ENCODE data around the gene CENPP. TPM values are rescaled to one million over a fixed set of nuclear protein-coding genes. Genes with fewer than 3 reads are reported as not detected.

The CENPP gene
- total RNA-seq, 1 donor from 2014 or later: 19.4 TPM

DNA sequence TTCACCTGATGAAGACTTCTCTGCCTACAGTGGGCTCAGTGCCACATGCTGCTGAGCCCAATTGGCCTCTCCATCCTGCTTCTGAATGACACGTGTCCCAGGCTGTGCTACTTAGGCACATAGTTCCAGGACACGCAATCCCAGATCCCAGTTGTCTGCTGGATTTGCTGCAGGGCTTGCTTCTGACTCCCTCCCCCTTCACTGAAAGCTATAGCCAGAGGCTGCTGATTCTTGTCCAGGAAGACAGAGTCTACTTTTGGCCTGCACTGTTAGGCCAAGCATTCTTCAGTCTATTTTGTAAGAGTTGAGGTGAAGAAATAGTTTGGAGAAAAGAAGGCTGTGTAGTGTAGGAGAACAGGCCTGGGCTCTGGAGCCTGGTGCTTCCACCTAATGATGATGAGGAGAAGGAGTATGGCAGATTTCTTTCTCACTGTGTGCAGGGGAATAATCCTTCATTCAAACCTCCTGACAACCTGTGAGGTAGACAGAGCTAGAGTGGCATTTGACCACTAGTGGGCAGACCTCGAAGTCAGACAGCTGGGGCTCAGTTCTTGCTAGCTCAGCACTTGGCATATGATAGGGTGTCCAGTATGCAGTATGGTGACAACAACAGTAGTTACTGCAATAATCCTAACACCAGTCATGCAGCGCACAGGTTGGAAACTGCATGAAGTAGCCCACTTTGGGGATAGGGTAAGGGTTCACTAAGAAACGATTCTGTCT, 176.1 kb downstream of the CENPP start:
- intact Hi-C loops (cut with micrococcal nuclease): no loop called here

DNA sequence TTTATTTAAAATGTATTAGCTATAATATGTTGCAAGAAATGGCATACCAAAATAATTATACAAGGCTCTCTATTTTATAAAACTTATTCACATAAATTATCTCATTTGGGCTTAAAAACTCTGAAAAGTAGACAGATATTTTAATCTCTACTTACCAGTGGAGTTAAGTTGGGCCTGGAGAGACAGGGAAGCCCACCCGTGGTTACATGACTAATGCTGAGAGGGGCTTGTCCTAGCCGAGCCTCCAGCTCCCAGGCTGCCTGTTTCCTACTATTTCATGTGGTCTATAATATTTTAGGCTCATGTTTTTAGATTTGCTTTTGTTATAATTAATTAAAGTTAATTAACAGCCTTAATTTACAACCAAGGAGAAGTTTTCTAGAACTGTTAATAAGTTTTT, 177.4 kb downstream of the CENPP start:
- intact Hi-C loops (cut with micrococcal nuclease): no loop called here

DNA sequence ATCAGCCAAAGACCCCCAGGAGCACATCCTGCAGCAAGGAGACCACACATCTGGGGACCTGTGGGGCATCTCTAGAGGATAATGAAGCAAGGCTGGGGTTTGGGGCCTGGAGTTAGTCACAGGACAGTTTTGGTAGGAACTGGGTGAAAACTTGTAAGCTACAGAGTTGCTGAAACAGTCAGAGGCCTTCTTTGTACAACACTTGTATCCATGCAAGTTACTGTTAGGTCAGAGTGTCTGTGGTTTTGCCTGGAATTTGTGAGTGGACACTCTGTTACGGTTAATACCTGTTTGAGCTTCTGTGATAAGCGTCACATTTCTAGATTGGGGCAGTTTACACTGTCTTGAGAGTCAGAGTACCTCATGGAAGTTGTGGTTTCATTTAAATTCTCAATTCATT, 179.1 kb downstream of the CENPP start:
- intact Hi-C loops (cut with micrococcal nuclease): no loop called here

DNA sequence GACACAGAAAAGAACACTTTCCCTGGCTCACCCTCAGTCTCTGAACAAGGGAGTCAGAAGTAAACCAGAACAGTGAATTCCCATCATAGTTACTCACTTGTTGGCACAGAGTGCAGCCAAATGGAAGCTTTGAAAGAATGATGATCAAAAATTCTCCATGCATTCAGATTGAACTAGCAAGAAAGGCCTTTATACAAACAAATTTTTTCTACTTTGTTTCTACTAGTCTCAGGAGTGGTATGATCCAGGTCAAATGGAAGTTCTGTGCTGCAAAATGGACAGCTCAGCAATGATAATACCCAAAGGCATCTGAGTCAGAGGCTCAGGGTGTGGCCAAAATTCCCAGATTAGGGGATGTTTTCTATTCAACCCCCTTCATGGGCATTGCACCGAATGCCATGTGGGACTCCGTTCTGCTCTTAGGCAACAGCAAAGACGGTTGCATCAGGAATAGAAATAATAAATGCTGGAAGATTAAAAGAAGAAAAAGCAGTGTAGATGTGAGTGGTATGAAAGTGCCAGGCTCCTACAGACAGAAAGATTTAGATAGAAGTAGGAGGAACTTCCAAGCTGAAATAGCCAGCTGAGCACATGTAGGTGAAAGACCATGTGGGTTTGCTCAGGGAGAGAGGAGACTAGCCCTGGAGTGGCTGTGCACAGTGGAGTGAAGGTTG, 180.6 kb downstream of the CENPP start:
- intact Hi-C loops (cut with micrococcal nuclease): no loop called here

DNA sequence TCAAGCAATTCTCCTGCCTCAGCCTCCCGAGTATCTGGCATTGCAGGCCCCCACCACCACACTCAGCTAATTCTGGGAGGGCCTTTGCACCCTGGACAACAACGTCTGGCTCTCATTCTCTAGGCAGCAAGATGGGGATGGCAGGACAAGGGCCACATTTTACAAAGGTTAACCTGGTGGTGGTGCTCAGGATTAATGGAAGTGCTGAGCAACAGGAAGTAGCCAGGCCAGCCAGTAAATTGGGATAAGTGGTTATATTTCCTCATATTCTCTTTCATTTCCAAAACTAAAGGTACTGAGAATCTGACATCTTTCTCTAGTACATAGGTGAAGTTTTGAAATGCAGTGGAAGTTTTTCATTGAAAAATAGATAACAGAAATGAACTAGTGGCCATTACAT, 181.3 kb downstream of the CENPP start:
- intact Hi-C loops (cut with micrococcal nuclease): no loop called here

DNA sequence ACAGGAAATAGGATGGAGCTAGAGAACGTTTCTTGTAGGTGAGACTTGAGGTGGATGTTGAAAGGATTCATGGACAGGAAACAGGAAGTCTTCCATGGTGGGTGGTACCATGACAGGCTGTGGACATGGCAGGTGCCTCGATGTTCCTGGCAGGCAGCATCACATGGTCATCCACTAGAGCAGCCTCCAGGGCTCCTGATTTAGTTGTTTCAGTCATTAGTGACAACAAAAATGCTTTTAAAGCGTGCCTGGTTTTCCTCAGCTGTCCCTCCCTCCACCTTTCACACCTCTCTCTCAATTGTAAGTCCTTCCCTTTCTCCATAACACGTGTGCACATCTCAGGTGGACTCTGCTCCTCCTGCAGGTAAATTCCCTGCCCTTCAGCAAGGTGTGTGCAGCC, 181.7 kb downstream of the CENPP start:
- intact Hi-C loops (cut with micrococcal nuclease): no loop called here

DNA sequence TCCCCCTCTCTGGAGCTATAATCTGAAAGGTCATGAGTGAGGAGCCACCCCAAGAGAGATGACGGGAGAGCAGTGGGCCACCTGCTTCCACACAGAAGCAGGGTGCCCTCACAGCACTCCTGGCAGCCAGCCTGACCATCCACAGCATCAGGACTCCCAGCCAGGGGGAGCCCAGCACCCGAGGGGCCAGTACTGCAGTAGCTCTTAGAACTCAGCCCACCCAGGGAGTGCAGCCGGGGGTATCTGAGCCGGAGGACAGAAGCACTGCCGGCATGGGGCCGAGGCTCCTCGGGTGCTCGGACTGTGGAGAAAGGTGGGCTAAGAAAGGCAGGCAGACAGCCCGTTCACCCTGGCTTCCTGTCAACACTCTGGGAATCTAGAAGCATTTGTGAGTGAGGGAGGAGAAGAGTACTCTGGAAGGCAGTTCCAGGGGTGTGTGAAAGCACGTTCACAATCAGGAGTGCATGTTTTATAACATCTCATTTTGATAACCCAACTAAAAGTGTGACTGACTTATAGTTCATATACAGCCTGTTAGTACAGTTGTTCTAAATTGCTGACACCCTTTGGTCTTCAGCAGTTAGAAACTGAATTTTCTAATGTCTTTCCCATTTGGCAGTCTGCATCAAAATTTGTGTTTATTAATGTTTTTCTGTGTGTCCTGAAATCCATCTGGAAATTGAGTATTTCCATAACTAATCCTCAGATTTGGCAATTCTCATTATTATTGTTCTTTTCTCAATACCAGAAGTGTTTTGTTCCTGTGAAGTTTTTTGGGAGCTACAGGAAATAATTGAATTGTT, 182.5 kb downstream of the CENPP start:
- intact Hi-C loops (cut with micrococcal nuclease): no loop called here

DNA sequence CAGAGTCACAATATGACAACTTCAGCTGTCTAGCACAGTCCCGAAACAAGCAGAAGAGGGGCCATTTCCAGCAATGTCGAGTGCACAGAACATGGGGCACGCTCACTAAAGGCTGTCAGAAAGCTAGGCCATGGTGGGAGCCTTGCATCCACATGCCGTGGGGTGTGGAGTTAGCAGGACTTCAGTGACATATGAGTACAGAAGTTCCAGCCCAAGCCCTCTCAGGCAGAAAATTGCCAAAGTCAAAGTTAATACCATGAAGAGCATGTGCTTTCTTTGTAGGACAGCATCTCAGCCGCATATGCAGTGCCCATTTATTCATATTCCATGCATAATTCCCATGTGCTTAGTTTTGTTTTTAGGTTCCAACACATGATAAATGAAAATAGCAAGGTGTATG, 183.3 kb downstream of the CENPP start:
- intact Hi-C loops (cut with micrococcal nuclease): no loop called here

DNA sequence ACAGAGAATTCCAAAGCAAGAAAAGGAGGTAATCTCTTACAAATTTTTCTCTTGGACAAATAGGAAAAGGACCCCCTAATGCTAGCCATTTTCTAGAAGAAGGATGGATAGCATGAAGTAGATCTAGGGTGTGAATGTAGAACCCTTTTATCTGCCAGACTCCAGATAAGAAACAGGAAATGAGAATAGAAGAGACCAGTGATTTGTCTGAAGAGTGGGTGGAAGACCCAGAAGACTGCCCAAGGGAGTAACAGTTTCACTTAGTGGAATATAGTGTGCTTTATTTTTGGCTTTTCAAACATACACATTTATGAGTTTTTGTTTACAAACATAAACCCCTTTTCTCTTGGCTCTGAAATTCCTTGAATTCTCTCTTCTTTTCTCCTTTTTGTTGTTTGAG, 185.0 kb downstream of the CENPP start:
- intact Hi-C loops (cut with micrococcal nuclease): no loop called here

DNA sequence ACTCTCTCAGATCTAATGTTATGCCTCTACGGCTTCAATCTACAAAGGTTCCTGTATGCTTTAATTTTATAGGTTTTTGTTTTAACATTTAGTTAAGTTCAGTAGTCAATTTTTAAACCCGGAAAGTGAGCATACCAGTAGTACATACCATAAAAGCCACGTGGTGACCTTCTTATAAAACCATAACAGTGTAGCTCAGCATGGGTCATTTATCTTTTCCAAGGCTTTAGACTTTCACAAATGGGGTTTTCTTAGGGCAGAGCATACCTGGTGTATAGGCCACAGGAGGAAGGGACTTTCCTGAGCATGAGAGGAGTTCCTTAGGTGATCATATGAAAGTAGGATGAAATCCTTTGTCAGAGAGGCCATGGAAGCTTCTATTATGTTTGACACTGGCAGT, 186.9 kb downstream of the CENPP start:
- intact Hi-C loops (cut with micrococcal nuclease): no loop called here

DNA sequence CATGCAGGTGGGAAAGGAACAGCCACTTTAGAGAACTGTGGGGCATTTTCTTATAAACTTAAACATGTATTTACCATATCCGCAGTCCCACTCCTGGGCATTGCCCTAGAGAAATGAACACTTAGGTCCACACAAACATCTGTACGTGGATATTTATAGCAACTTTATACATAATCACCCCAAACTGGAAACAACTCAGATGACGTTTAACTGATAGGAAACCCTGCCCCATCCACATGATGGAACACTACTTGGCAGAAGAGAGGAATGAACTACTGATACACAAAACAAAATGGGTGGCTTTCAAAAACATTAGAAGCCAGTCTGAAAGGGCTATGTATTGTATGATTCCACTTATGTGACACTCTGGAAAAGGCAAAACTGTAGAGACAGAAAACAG, 187.6 kb downstream of the CENPP start:
- intact Hi-C loops (cut with micrococcal nuclease): no loop called here

DNA sequence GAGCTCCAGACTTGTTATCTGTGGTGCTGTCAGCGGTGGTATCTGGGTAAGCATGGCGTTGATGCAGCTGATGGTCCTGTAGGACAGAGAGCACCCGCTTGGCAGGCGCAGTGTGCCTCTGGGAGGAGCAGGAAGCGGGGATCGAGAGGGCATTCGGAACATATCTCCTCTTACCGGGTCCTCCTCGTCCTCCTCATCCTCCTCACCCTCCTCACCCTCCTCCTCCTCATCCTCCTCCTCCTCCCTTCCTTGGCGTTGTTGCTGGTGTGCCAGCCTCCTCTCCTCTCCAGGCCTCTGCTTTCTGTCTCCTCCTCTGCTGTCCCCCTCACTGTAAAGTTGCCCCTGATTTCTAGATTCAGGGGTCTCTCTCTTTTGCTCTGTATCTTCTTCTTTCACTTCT, 188.9 kb downstream of the CENPP start:
- intact Hi-C loops (cut with micrococcal nuclease): no loop called here

DNA sequence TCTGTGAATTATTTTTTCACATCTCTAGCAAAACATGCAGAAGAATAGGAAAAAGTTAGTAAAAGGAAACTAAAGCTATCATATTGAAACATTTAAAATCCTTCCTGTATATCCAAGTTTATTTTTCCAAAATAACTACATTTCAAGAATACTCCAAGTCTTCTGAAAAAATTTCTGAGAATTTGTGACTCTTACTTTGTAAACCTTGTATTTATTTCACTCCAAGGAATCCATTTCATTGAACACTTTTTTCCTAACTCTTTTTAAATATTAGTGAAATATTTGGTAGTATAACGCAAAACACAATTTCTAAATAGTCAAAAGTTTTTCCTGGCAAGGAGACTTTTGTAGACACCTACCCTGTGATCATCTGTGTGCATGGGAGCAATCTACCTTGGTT, 190.8 kb downstream of the CENPP start:
- intact Hi-C loops (cut with micrococcal nuclease): no loop called here

DNA sequence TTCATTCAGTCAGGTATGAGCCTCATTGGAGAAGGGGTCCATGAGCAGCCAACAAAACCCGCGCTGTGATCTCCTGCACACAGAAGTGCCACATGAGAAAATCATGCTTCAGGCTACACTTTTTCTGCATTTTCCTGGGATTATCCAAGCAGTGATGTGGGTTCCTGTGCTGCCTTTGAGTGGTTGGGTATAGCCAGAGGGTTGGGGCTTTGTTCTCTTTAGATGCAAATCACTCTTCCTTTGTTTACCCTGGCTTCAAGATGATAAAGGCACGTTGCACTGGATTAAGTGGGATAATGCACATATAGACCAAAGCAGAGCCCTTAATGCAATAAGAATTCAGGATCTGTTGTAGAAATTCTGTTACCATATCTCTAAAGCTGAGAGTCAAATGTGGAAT, 191.3 kb downstream of the CENPP start:
- intact Hi-C loops (cut with micrococcal nuclease): no loop called here

DNA sequence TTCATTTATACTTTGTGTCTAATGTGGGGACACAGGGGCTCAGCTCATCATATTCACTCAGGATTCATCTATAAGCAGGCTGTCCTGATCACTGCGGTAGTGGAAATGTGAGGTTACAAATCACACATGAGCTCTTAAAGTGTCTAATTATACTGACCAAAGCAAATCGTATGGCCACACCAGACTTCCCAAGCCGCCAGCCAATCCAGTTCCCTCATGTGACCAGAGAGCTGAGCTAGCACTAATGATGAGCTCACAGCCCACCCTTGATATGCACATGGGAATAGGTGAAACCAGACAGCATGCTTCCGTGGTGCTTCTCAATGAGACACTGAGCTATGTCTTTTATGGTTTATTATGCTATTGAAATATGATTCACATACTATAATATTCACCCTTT, 192.4 kb downstream of the CENPP start:
- intact Hi-C loops (cut with micrococcal nuclease): no loop called here

DNA sequence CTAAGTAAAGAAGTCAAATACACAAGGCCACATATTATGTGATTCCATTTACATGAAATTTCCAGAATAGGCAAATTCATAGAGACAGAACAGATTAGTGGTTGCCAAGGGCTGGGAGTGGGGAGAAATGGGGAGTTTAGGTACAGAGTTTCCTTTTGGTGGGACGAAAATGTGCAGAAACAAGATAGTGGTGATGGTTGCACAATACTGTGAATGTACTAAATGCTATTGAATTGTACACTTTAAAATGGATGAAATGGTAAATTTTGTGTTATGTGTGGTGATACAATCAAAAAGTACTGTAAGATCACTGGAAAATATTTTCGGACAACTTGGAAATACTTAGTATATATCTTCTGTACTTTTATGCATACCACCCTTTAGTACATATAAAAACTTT, 195.1 kb downstream of the CENPP start:
- intact Hi-C loops (cut with micrococcal nuclease): no loop called here

DNA sequence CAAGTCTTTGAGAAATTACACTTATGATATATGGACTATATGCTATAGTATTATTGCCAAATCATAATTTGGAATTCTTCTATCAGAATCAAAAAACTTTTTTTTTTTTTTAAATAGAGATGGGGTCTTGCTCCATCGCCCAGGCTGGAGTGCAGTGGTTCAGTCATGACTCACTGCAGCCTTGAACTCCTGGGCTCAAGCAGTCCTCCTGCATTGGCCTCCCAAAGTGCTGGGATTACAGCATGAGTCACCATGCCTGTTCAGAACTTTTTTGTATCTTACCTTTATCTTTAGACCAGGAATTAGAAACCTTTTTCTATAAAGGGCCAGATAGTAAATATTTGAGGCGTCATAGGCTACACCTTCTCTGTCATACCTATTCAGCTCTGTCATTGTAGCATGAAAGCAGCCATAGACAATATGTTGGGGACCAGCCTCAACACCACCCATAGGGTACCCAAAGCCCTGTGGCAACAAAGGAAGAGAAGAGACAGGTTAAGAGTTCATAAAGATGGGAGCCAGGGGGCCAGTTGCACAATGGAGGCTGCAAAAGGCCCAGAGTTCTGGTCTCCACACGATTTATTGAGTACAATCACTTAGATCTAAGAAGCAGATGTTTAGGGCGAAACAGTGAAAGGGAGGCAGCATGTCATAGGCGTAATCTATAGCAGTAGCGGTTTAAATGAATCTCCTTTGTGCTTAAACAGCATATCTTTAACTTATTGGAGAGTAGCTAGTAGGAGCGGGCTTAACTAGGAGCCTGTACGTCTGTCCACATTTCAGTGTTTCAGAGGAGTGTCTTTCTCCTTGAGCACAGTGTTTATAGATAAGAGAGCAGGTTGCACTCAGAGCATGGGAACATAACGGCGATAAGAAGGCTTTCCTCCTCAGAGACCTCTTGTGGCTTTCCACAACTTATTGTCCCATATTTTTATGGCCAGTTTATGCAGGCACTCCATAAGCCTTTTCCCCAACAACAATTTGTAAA, 197.5 kb downstream of the CENPP start:
- intact Hi-C loops (cut with micrococcal nuclease): no loop called here

DNA sequence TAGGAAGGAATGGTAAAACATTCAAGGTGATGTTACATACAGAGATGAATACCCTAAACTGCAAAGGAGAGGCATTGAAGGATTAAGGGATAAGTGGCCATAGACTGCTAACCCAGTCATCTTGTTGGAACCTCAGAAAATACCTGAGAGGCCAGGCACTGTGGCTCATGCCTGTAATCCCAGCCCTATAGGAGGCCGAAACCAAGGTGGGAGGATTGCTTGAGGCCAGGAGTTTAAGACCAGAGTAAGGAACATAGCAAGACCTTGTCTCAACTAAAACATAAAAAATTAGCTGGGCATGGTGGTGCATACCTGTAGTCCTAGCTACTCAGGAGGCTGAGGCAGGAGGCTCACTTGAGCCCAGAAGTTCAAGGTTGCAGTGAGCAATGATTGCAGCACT, 199.1 kb downstream of the CENPP start:
- intact Hi-C loops (cut with micrococcal nuclease): no loop called here

DNA sequence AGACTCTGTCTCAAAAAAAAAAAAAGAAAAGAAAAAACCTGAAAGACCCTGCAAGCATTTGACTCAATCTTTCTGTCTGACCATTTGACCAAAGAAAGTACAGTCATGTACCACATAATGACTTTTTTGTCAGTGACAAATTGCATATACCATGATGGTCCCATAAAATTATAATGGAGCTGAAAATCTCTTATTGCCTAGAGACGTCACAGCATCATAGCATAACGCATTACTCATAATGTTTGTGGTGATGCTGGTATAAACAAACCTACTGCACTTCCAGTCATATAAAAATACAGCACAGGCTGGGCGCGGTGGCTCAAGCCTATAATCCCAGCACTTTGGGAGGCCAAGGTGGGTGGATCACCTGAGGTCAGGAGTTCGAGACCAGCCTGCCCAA, 199.6 kb downstream of the CENPP start:
- intact Hi-C loops (cut with micrococcal nuclease): no loop called here

DNA sequence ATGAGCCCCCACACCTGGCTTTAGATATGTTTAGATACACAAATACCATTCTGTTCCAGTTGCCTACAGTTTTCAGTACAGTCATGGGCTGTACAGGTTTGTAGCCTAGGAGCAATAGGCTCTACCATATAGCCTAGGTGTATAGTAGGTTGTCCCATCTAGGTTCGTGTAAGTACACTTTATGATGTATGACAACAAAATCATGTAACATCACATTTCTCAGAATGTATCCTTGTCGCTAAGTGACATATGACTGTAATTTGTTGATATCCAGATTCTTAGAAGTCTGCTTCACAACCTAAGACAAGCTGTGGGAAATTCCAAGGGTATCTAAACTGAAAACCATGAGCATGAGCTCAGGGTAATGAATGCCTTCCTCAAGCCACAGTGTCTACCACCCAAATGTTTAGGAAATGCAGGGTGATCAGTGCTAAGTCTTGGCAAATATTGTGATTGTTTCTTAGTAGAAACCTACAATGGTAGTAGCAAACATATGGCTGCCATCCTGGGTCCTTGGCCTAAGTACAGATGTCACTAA, 201.6 kb downstream of the CENPP start:
- intact Hi-C loops (cut with micrococcal nuclease): no loop called here

Data from T-helper 1 cell treated with Interleukin-12 subunit alpha and Interleukin-12 subunit beta and Interleukin-4 antibody, amounts not matched to agents 30 ng/mL and 1 ng/mL, for 36 hours (primary cell).